ENCODE measurements around the gene GFAP.

Gene GFAP

DNA sequence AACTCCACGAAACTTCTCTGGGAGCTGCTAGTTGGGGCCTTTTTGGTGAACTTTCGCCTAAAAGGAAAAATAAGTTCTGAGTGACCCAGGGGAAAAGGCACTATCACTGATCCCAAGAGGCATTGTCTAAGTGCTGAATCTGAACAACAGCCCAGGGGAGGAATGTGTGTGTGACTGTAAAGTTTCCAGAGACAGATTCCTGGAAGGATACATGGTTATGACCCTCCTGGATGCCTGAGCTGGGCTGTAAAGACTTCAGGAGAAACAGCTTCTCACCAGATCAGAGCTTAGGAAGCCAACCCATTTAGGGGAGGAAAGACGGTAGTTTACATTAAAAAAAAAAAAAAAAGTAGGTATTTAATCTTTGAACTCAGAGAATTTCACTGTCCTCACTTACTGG lies 47.5 kb downstream of the GFAP start:
- no peak for FAIRE-seq
- TF ChIP-seq POLR2AphosphoS5 (IDR thresholded peaks at IDR 0.05; ENCODE audit: low read depth, low read length) (no peak), TAF1 (IDR thresholded peaks at IDR 0.05; ENCODE audit: borderline replicate concordance, low read depth, low read length) (no peak), POLR2A (IDR thresholded peaks at IDR 0.05; ENCODE audit: low read depth, low read length) (no peak)
- DNase-seq (ENCODE audit: insufficient read length) = no peak

GRCh38 chr17:44865931-44866330 lies 49.4 kb downstream of the GFAP start:
- DNase-seq (ENCODE audit: insufficient read length) = no peak
- FAIRE-seq = no peak
- TF ChIP-seq TAF1 (IDR thresholded peaks at IDR 0.05; ENCODE audit: borderline replicate concordance, low read depth, low read length) (no peak), POLR2A (IDR thresholded peaks at IDR 0.05; ENCODE audit: low read depth, low read length) (no peak)

DNA sequence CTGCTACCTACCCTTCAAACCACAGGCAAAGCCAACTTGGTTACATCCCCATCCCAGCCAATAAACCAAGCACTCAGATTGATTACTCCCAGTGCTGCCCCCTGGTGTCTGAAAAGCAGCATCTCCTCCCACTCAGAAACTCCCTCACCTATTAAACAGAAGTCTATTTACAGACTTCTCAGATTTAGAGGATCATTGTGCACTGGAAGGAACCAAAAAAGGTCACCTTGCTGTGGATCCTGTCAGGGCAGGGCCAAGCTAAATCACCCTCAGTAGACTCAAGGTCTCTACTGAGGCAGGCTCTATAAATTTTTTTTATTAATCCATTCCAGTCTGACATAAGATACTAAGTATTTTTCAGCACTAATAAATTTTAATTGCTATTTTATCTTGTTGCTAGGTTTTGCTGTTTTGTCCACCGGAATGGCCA lies 50.1 kb downstream of the GFAP start:
- TF ChIP-seq POLR2A (IDR thresholded peaks at IDR 0.05; ENCODE audit: low read depth, low read length) (no peak), POLR2AphosphoS5 (IDR thresholded peaks at IDR 0.05; ENCODE audit: low read depth, low read length) (no peak), TAF1 (IDR thresholded peaks at IDR 0.05; ENCODE audit: borderline replicate concordance, low read depth, low read length) (no peak)
- peak; percentile 41 for DNase-seq (ENCODE audit: insufficient read length)
- peak; percentile 77 for FAIRE-seq

GRCh38 chr17:44864831-44865230 lies 50.5 kb downstream of the GFAP start:
- TF ChIP-seq POLR2A (IDR thresholded peaks at IDR 0.05; ENCODE audit: low read depth, low read length) (no peak), TAF1 (IDR thresholded peaks at IDR 0.05; ENCODE audit: borderline replicate concordance, low read depth, low read length) (no peak), POLR2AphosphoS5 (IDR thresholded peaks at IDR 0.05; ENCODE audit: low read depth, low read length) (no peak)
- DNase-seq (ENCODE audit: insufficient read length) (no peak), FAIRE-seq (no peak)

DNA sequence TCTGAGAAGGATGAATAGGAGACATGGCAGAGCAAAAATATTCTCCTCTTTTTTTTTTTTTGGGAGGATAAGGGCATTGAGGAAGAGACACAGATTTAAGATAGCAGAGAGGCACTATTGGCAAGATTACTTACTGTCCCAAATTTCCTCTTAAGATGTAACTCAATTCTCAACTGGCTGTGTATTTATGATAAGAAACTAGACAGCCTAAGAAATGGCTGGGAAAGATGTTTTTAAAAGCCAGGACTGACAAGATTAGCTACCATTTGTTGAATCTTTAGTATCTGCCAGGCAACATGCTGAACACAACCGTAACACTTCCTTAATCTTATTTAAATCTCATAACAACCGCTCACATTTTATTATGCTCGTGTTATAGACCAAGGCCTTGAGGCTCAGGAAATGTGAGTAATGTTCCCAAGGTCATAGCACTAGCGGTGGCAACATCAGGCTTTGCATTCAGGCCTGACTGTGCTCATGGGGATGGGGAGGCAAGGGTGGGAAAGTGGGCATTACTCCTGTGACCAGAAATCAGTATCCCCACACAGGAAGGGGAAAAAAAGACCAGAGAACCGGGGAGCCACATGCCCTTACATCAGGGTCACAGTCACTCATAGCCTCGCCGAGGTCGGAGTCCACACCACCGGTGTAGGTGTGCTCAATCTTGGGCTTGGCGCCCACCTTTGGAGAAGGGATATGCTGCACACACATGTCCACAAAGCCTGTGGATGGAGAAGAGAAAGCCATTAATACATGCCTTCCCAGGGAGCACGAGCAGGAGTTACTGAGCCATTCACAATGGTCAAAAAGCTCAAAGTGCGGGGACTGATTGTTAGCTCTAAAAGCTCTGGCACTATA lies 52.0 kb downstream of the GFAP start:
- FAIRE-seq = no peak
- TF ChIP-seq POLR2A (IDR thresholded peaks at IDR 0.05; ENCODE audit: low read depth, low read length) = no peak
- TF ChIP-seq TAF1 (IDR thresholded peaks at IDR 0.05; ENCODE audit: borderline replicate concordance, low read depth, low read length) = no peak
- no peak for TF ChIP-seq POLR2AphosphoS5 (IDR thresholded peaks at IDR 0.05; ENCODE audit: low read depth, low read length)
- DNase-seq (ENCODE audit: insufficient read length) = no peak

- no peak for DNase-seq (ENCODE audit: insufficient read length)
- TF ChIP-seq POLR2AphosphoS5 (IDR thresholded peaks at IDR 0.05; ENCODE audit: low read depth, low read length) = no peak
- no peak for TF ChIP-seq TAF1 (IDR thresholded peaks at IDR 0.05; ENCODE audit: borderline replicate concordance, low read depth, low read length)
- TF ChIP-seq POLR2A (IDR thresholded peaks at IDR 0.05; ENCODE audit: low read depth, low read length) = no peak
- no peak for FAIRE-seq
Measured at GRCh38 chr17:44862278-44862914, 52.9 kb downstream of the GFAP start.

GRCh38 chr17:44859701-44860100 lies 55.6 kb downstream of the GFAP start:
- FAIRE-seq = no peak
- no peak for TF ChIP-seq POLR2A (IDR thresholded peaks at IDR 0.05; ENCODE audit: low read depth, low read length)
- TF ChIP-seq POLR2AphosphoS5 (IDR thresholded peaks at IDR 0.05; ENCODE audit: low read depth, low read length) = no peak
- no peak for TF ChIP-seq TAF1 (IDR thresholded peaks at IDR 0.05; ENCODE audit: borderline replicate concordance, low read depth, low read length)

GRCh38 chr17:44854192-44854591 lies 61.1 kb downstream of the GFAP start:
- TF ChIP-seq POLR2AphosphoS5 (IDR thresholded peaks at IDR 0.05; ENCODE audit: low read depth, low read length) (no peak), POLR2A (IDR thresholded peaks at IDR 0.05; ENCODE audit: low read depth, low read length) (no peak), TAF1 (IDR thresholded peaks at IDR 0.05; ENCODE audit: borderline replicate concordance, low read depth, low read length) (no peak)
- no peak for FAIRE-seq
- no peak for DNase-seq (ENCODE audit: insufficient read length)

More at GRCh38 chr17:44859701-44860100, 55.6 kb downstream of the GFAP start:
- no peak for DNase-seq (ENCODE audit: insufficient read length)
